K562 (cell line): ENCODE measurements around the gene MRPS31. TPM values are rescaled to one million over a fixed set of nuclear protein-coding genes. Genes with fewer than 3 reads are reported as not detected.

Experiments used
- CBFA2T3 ChIP-seq: fragments of 450-650 bp; IDR thresholded peaks from 2 replicates; pipeline ENCODE4 v1.6.1; 2017
- HDAC1 ChIP-seq, 2 experiments: fragments of 450-650 bp; IDR thresholded peaks; 2 replicates each; pipeline ENCODE4 v1.6.1; 2016 to 2017; ENCODE audit warnings: inconsistent platforms in 1 of 2, mild to moderate bottlenecking in 1 of 2, moderate library complexity in 1 of 2
- KLF10 ChIP-seq: fragments of 250-450 bp; sonication (Bioruptor Pico); IDR thresholded peaks from 2 replicates; pipeline ENCODE4 v1.6.1; 2021; ENCODE audit warnings: matching md5 sums
- LARP7 ChIP-seq: fragments of 450-650 bp; IDR thresholded peaks from 2 replicates; pipeline ENCODE4 v1.6.1; 2016
- PHF8 ChIP-seq: fragments of 200-600 bp; sonication (generic); IDR thresholded peaks from 2 replicates; pipeline ENCODE4 v1.6.1; 2012; ENCODE audit warnings: mixed run types, mild to moderate bottlenecking, inconsistent platforms, low read length, moderate library complexity, borderline replicate concordance
- RFX1 ChIP-seq: fragments of 450-650 bp; IDR thresholded peaks from 2 replicates; pipeline ENCODE4 v1.6.1; 2016; ENCODE audit warnings: mild to moderate bottlenecking, moderate library complexity
- SNRNP70 ChIP-seq: fragments of 200-400 bp; formaldehyde crosslinking; optimal IDR thresholded peaks from 2 replicates; pipeline ENCODE3; 2017; ENCODE audit warnings: low read depth, low read length
- TEAD2 ChIP-seq: fragments of 450-650 bp; IDR thresholded peaks from 2 replicates; pipeline ENCODE4 v1.6.1; 2016; ENCODE audit warnings: missing genetic modification characterization, control low read depth, missing compliant biosample characterization
- ZNF143 ChIP-seq: sonication (generic); formaldehyde crosslinking; IDR thresholded peaks from 2 replicates; pipeline ENCODE4 v1.9.0; 2022; ENCODE audit warnings: mild to moderate bottlenecking, missing genetic modification reagents
- ZNF507 ChIP-seq: conservative IDR thresholded peaks from 2 replicates; pipeline ENCODE4 v1.6.1; 2017; ENCODE audit warnings: missing genetic modification characterization, missing compliant biosample characterization
- polyA plus RNA-seq, 8 experiments: library from polyadenylated mRNA; depleted of rRNA in 4 of 8; stranded (reverse) in 5 of 8; unstranded in 3 of 8; fragments of >200 nt; fragmentation: Nextera tagmentation in 2 of 8; fragmentation: Illumina TruSeq in 1 of 8; extraction: Ambion mirVana in 2 of 8; extraction: Trizol in 1 of 8; gene quantifications; 2 replicates each; pipeline versions ENCODE4 v1.2.1 to v1.2.3, GENCODE V29; 2011 to 2014; ENCODE audit warnings: inconsistent platforms in 1 of 8, missing spikeins in 1 of 8
- total RNA-seq, 7 experiments: library from RNA; depleted of rRNA in 6 of 7; stranded (reverse); fragments of >200 nt in 6 of 7; fragmentation: Illumina TruSeq in 2 of 7; extraction: Trizol in 2 of 7; gene quantifications; 2 replicates each; pipeline versions ENCODE4 v1.2.1 to v1.2.3, GENCODE V29; 2011 to 2021; ENCODE audit warnings: low replicate concordance in 1 of 7
- TF ChIP-seq, protein P1 (sequence below): fragments of 250-450 bp; sonication (Bioruptor Pico); IDR thresholded peaks from 2 replicates; pipeline ENCODE4 v1.5.1; 2021; ENCODE audit warnings: mild to moderate bottlenecking
- TF ChIP-seq, protein P2 (sequence below): fragments of 250-450 bp; sonication (Bioruptor Pico); IDR thresholded peaks from 2 replicates; pipeline ENCODE4 v1.4.0; 2020; ENCODE audit warnings: mild to moderate bottlenecking, moderate library complexity
- TF ChIP-seq, protein P3 (sequence below), 3 experiments: IDR thresholded peaks in 2 of 3; conservative IDR thresholded peaks in 1 of 3; 2 replicates each; pipeline ENCODE4 v1.5.1; 2011 to 2012; ENCODE audit warnings: low read length in 3 of 3, mild to moderate bottlenecking in 3 of 3, control low read depth in 2 of 3, improper control_type of control experiment in 1 of 3, inconsistent platforms in 1 of 3, low read depth in 1 of 3, mixed read lengths in 1 of 3, moderate library complexity in 1 of 3; ENCODE audit not compliant: insufficient read depth in 2 of 3
- TF ChIP-seq, protein P4 (sequence below): fragments of 450-650 bp; conservative IDR thresholded peaks from 2 replicates; pipeline ENCODE4 v1.6.1; 2016; ENCODE audit warnings: missing genetic modification characterization, low read depth, mild to moderate bottlenecking, missing compliant biosample characterization, moderate library complexity
- TF ChIP-seq, protein P5 (sequence below): fragments of 450-650 bp; IDR thresholded peaks from 2 replicates; pipeline ENCODE4 v1.6.1; 2017; ENCODE audit warnings: antibody characterized with exemption, mild to moderate bottlenecking
- TF ChIP-seq, protein P6 (sequence below): fragments of 450-650 bp; formaldehyde crosslinking; IDR thresholded peaks from 2 replicates; pipeline ENCODE4 v1.4.0; 2022; ENCODE audit warnings: mild to moderate bottlenecking, moderate library complexity

Gene MRPS31
- total and polyA plus RNA-seq, 9 of the 15 experiments (the other 6 are each of a cell fraction or from before 2014, with no cell fraction given): 20.3 to 57.8 (median 37.1) TPM

DNA sequence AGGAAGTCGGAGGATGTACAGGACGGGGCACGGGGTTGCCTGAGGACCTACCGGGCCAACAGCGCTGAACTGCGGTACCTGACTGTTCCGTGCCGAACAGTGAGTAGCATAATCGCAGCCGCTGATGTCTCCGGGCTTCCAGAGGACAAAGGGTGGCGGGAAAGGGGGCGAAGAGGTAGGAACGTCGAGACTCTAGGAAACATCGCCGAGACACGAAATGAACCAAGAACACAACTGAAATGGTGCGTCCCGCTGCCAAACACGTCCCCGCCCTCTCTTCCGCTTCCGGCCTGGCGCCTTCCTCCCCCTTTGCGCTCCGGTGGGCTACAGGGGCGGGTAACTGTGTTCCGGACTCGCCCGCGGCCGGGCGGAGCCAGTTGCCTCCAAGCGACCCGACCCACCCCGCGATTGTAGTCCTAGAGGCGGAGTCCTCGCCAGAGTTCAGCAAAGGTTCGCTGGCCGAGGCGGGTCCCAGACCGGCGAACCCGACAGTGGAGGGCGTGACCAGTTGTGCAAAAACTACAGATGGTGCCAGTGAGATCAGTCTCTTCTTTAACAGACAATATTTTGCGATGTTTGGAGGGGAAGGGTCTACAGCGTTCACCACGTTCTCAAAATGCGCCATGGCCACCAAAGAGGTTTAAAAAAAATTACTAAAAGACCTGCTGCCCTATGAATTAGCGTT, at the start of gene MRPS31 (continued):
- TF ChIP-seq, protein P1, sequence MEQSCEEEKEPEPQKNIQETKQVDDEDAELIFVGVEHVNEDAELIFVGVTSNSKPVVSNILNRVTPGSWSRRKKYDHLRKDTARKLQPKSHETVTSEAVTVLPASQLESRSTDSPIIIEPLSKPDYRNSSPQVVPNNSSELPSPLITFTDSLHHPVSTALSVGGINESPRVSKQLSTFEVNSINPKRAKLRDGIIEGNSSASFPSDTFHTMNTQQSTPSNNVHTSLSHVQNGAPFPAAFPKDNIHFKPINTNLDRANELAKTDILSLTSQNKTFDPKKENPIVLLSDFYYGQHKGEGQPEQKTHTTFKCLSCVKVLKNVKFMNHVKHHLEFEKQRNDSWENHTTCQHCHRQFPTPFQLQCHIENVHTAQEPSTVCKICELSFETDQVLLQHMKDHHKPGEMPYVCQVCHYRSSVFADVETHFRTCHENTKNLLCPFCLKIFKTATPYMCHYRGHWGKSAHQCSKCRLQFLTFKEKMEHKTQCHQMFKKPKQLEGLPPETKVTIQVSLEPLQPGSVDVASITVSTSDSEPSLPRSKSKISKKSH (CRISPR knock-in tag): no peak
- TF ChIP-seq, protein P2, sequence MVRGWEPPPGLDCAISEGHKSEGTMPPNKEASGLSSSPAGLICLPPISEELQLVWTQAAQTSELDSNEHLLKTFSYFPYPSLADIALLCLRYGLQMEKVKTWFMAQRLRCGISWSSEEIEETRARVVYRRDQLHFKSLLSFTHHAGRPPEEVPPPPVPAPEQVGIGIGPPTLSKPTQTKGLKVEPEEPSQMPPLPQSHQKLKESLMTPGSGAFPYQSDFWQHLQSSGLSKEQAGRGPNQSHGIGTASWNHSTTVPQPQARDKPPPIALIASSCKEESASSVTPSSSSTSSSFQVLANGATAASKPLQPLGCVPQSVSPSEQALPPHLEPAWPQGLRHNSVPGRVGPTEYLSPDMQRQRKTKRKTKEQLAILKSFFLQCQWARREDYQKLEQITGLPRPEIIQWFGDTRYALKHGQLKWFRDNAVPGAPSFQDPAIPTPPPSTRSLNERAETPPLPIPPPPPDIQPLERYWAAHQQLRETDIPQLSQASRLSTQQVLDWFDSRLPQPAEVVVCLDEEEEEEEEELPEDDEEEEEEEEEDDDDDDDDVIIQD (CRISPR knock-in tag): no peak
- TF ChIP-seq PHF8 (peak; percentile 93), SNRNP70 (no peak), RFX1 (peak; percentile 29; the same call in 1 of the 2 replicates), TEAD2 (tag) (no peak), CBFA2T3 (no peak; the same call in 1 of the 2 replicates), ZNF143 (no peak), ZNF507 (tag) (no peak), HDAC1 (IDR thresholded peaks at IDR 0.05) (peak in 1 of 2 experiments; percentile 66; a peak in 2 of 4 replicates), KLF10 (no peak), LARP7 (0 out of 2 replicates have a peak, but pooled peaks have one; percentile 17)
- TF ChIP-seq, protein P3, sequence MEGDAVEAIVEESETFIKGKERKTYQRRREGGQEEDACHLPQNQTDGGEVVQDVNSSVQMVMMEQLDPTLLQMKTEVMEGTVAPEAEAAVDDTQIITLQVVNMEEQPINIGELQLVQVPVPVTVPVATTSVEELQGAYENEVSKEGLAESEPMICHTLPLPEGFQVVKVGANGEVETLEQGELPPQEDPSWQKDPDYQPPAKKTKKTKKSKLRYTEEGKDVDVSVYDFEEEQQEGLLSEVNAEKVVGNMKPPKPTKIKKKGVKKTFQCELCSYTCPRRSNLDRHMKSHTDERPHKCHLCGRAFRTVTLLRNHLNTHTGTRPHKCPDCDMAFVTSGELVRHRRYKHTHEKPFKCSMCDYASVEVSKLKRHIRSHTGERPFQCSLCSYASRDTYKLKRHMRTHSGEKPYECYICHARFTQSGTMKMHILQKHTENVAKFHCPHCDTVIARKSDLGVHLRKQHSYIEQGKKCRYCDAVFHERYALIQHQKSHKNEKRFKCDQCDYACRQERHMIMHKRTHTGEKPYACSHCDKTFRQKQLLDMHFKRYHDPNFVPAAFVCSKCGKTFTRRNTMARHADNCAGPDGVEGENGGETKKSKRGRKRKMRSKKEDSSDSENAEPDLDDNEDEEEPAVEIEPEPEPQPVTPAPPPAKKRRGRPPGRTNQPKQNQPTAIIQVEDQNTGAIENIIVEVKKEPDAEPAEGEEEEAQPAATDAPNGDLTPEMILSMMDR (IDR thresholded peaks at IDR 0.05 in 2 of 3, conservative IDR thresholded peaks at IDR 0.05 in 1 of 3; ENCODE audit: insufficient read depth in 2 of 3, low read depth in 1 of 3, low read length in 3 of 3): peak in 1 of 3 experiments; percentile 13; a peak in 1 of 6 replicates
- TF ChIP-seq, protein P4, sequence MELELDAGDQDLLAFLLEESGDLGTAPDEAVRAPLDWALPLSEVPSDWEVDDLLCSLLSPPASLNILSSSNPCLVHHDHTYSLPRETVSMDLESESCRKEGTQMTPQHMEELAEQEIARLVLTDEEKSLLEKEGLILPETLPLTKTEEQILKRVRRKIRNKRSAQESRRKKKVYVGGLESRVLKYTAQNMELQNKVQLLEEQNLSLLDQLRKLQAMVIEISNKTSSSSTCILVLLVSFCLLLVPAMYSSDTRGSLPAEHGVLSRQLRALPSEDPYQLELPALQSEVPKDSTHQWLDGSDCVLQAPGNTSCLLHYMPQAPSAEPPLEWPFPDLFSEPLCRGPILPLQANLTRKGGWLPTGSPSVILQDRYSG: no peak
- TF ChIP-seq, protein P5, sequence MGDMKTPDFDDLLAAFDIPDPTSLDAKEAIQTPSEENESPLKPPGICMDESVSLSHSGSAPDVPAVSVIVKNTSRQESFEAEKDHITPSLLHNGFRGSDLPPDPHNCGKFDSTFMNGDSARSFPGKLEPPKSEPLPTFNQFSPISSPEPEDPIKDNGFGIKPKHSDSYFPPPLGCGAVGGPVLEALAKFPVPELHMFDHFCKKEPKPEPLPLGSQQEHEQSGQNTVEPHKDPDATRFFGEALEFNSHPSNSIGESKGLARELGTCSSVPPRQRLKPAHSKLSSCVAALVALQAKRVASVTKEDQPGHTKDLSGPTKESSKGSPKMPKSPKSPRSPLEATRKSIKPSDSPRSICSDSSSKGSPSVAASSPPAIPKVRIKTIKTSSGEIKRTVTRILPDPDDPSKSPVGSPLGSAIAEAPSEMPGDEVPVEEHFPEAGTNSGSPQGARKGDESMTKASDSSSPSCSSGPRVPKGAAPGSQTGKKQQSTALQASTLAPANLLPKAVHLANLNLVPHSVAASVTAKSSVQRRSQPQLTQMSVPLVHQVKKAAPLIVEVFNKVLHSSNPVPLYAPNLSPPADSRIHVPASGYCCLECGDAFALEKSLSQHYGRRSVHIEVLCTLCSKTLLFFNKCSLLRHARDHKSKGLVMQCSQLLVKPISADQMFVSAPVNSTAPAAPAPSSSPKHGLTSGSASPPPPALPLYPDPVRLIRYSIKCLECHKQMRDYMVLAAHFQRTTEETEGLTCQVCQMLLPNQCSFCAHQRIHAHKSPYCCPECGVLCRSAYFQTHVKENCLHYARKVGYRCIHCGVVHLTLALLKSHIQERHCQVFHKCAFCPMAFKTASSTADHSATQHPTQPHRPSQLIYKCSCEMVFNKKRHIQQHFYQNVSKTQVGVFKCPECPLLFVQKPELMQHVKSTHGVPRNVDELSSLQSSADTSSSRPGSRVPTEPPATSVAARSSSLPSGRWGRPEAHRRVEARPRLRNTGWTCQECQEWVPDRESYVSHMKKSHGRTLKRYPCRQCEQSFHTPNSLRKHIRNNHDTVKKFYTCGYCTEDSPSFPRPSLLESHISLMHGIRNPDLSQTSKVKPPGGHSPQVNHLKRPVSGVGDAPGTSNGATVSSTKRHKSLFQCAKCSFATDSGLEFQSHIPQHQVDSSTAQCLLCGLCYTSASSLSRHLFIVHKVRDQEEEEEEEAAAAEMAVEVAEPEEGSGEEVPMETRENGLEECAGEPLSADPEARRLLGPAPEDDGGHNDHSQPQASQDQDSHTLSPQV: no peak
- TF ChIP-seq, protein P6, sequence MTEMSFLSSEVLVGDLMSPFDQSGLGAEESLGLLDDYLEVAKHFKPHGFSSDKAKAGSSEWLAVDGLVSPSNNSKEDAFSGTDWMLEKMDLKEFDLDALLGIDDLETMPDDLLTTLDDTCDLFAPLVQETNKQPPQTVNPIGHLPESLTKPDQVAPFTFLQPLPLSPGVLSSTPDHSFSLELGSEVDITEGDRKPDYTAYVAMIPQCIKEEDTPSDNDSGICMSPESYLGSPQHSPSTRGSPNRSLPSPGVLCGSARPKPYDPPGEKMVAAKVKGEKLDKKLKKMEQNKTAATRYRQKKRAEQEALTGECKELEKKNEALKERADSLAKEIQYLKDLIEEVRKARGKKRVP (CRISPR knock-in tag): no peak; the same call in 1 of the 2 replicates
